ACC112 (cell line): Measurements from ENCODE around the gene PDCL3.
A peak's percentile ranks its signal among the peaks of the same experiment; 100 is the strongest.

Experiments
- H2AFZ ChIP-seq: fragments of 200-600 bp; sonication (generic); one replicate; pipeline ENCODE4 v1.6.0; 2017; ENCODE audit warnings: antibody characterized with exemption, low read length; ENCODE audit not compliant: unreplicated experiment
- H3K27ac ChIP-seq: fragments of 200-600 bp; sonication (generic); 2 replicates; pipeline ENCODE4 v1.5.1; 2014; ENCODE audit warnings: low read depth, mild to moderate bottlenecking, antibody characterized with exemption, low read length, moderate library complexity
- H3K27me3 ChIP-seq: fragments of 200-600 bp; sonication (generic); 2 replicates; pipeline ENCODE4 v1.6.1; 2014; ENCODE audit warnings: mild to moderate bottlenecking, antibody characterized with exemption, low read length, moderate library complexity, mixed read lengths; ENCODE audit not compliant: insufficient read depth
- H3K36me3 ChIP-seq: fragments of 200-600 bp; sonication (generic); 2 replicates; pipeline ENCODE4 v1.6.1; 2016; ENCODE audit warnings: mild to moderate bottlenecking, antibody characterized with exemption, low read length, moderate library complexity, mixed read lengths; ENCODE audit not compliant: insufficient read depth
- H3K4me1 ChIP-seq: fragments of 200-600 bp; sonication (generic); one replicate; pipeline ENCODE4 v1.6.1; 2016; ENCODE audit warnings: low read length, mixed read lengths; ENCODE audit not compliant: insufficient read depth, unreplicated experiment, control insufficient read depth
- H3K4me3 ChIP-seq: fragments of 200-600 bp; sonication (generic); 2 replicates; pipeline ENCODE4 v1.5.1; 2014; ENCODE audit warnings: mild to moderate bottlenecking, low read depth, low read length
- H3K79me2 ChIP-seq: fragments of 200-600 bp; sonication (generic); one replicate; pipeline ENCODE4 v1.6.0; 2016; ENCODE audit warnings: low read length; ENCODE audit not compliant: control insufficient read depth, unreplicated experiment, insufficient read depth

The PDCL3 gene

DNA sequence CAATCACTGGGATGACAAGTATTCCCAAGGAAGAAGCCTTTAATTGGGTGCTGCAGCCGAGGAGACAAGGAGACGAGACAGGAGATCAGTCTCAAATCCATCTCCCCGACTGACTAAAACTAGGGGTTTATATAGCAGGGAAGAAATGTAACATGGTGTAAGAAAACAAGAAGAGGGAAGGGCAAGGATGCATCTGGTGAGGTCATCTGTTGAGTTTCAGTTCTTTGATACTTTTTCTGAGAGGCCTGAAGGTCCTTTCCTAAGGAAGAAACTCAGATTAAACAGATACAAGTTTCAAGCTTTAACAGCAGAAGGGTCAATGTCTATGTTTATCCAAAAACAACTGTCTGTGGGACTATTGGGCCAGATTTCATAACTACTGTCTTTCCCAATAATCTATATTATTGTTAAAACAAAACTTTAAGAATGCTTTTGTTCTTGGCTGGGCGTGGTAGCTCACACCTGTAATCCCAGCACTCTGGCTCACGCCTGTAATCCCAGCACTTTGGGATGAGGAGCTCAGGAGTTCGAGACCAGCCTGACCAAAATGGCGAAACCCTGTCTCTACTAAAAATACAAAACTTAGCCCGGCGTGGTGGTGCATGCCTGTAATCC, 2.5 kb upstream of the PDCL3 start:
- Histone ChIP-seq H3K27me3 (no peaks in the 10 kb centered on the region), H3K79me2 (no peaks in the 10 kb centered on the region), H2AFZ (no peak overlapping the region), H3K4me3 (no peak overlapping the region), H3K36me3 (no peaks in the 10 kb centered on the region), H3K4me1 (peaks cover 11% of the 10 kb centered on the region), H3K27ac (no peak overlapping the region)

GRCh38 chr2:100561191-100561590, 1.6 kb upstream of the PDCL3 start:
- no peaks in the 10 kb centered on the region for H3K79me2 ChIP-seq
- peaks cover 11% of the 10 kb centered on the region for H3K4me1 ChIP-seq
- no peak overlapping the region for H2AFZ ChIP-seq
- H3K27ac ChIP-seq: no peak overlapping the region
- no peak overlapping the region for H3K4me3 ChIP-seq
- H3K36me3 ChIP-seq: no peaks in the 10 kb centered on the region
- H3K27me3 ChIP-seq: no peaks in the 10 kb centered on the region

GRCh38 chr2:100563407-100564247, 834 bp downstream of the PDCL3 start:
- peak overlapping the region; percentile 98 for H2AFZ ChIP-seq
- H3K27me3 ChIP-seq: no peaks in the 10 kb centered on the region
- no peaks in the 10 kb centered on the region for H3K36me3 ChIP-seq
- peak overlapping the region; percentile 99 for H3K4me3 ChIP-seq
- H3K79me2 ChIP-seq: no peaks in the 10 kb centered on the region
- peak overlapping the region; percentile 53; the same call in 1 of the 2 replicates for H3K27ac ChIP-seq
- H3K4me1 ChIP-seq: peaks cover 11% of the 10 kb centered on the region

GRCh38 chr2:100568989-100569388, 6.2 kb downstream of the PDCL3 start:
- H3K36me3 ChIP-seq: 0 out of 2 replicates have a peak, but pooled peaks cover 3% of the 10 kb centered on the region
- no peaks in the 10 kb centered on the region for H3K79me2 ChIP-seq
- H3K27me3 ChIP-seq: no peaks in the 10 kb centered on the region

DNA sequence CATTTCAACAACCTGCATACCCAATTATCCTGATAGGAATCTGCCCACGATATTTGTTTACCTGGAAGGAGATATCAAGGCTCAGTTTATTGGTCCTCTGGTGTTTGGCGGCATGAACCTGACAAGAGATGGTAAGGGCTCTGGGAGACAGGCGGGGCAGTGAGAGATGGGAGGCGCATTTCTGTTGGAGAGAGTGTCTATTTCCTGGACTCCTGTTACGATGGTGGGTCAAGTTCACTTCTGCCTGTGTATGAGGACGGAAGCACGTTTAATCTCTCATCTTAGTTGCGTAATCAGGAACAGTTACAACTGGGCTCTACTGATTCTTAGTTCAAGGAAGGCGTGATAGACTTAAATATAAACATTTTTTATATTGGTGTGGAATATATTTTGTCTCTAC, 8.9 kb downstream of the PDCL3 start:
- Histone ChIP-seq H3K36me3 (0 out of 2 replicates have a peak, but pooled peaks cover 3% of the 10 kb centered on the region), H2AFZ (no peak overlapping the region), H3K79me2 (no peaks in the 10 kb centered on the region), H3K27me3 (no peaks in the 10 kb centered on the region), H3K4me1 (no peaks in the 10 kb centered on the region), H3K4me3 (no peak overlapping the region), H3K27ac (no peak overlapping the region)

More at GRCh38 chr2:100568989-100569388, 6.2 kb downstream of the PDCL3 start:
- Histone ChIP-seq H2AFZ (no peak overlapping the region), H3K4me3 (no peak overlapping the region), H3K4me1 (peaks cover 2% of the 10 kb centered on the region), H3K27ac (no peak overlapping the region)

GRCh38 chr2:100577777-100578176, 15.0 kb downstream of the PDCL3 start:
- H3K27me3 ChIP-seq: no peaks in the 10 kb centered on the region
- no peak overlapping the region for H2AFZ ChIP-seq
- H3K4me3 ChIP-seq: no peak overlapping the region
- H3K4me1 ChIP-seq: no peaks in the 10 kb centered on the region
- no peaks in the 10 kb centered on the region for H3K36me3 ChIP-seq
- no peaks in the 10 kb centered on the region for H3K79me2 ChIP-seq
- no peak overlapping the region for H3K27ac ChIP-seq

DNA sequence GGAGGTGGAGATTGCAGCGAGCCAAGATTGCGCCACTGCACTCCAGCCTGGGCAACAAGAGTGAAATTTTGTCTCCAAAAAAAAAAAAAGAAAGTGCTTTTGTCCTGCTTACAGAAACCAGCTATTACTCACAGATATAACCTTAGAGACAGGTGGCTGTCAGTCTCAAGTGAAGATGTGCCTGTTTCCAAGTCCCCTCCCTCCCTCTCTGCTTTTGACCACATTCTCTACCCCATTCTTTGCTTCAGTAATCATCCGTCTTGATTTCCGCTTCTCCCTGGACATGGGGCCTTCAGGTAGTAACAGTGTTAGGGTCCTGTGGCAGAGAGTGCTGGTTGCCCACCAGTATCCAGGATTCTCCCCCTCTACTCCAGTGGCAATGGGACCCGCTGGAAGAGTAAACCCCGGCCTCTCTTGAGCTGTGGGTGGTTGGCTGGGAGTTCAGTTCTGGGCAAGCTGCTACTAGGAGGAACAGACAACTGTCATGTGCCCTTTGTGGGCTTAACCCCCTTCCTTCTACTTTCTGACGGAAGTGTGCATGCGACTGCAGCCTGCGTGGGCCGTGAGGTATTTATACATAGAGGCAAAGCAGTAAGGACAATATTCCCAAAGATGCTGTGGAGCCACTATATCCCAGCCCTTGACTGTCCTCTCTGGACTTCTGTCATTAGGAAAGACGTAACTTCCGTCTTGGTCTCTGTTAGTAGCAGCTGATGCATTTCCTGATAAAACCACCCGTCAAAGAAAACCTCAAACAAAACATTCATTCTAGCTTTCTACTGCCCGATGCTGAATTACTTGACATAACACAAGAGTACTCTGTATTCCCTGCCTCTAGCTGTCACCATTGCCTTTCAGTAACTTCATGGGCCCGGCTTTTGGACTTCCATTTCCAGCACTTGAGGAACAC, 17.8 kb downstream of the PDCL3 start:
- Histone ChIP-seq H3K27ac (no peak overlapping the region), H2AFZ (no peak overlapping the region), H3K4me3 (no peak overlapping the region), H3K36me3 (no peaks in the 10 kb centered on the region), H3K27me3 (peaks cover 16% of the 10 kb centered on the region; the same call in 1 of the 2 replicates), H3K79me2 (no peaks in the 10 kb centered on the region), H3K4me1 (no peaks in the 10 kb centered on the region)

- H3K4me1 ChIP-seq: no peaks in the 10 kb centered on the region
- H3K27ac ChIP-seq: no peak overlapping the region
- no peaks in the 10 kb centered on the region for H3K79me2 ChIP-seq
- H3K27me3 ChIP-seq: peaks cover 16% of the 10 kb centered on the region; the same call in 1 of the 2 replicates
- H2AFZ ChIP-seq: no peak overlapping the region
- H3K4me3 ChIP-seq: no peak overlapping the region
- H3K36me3 ChIP-seq: no peaks in the 10 kb centered on the region
These were observed 18.5 kb downstream of the PDCL3 start for GRCh38 chr2:100581277-100581612.

- Histone ChIP-seq H3K36me3 (no peaks in the 10 kb centered on the region), H3K4me1 (peaks cover 9% of the 10 kb centered on the region)
These were observed 22.0 kb downstream of the PDCL3 start for GRCh38 chr2:100584816-100585215.

GRCh38 chr2:100588071-100588786, 25.4 kb downstream of the PDCL3 start:
- Histone ChIP-seq H3K4me3 (no peak overlapping the region), H2AFZ (no peak overlapping the region), H3K36me3 (no peaks in the 10 kb centered on the region), H3K4me1 (peaks cover 9% of the 10 kb centered on the region), H3K27ac (no peak overlapping the region), H3K27me3 (peaks cover 16% of the 10 kb centered on the region; the same call in 1 of the 2 replicates), H3K79me2 (no peaks in the 10 kb centered on the region)

More at GRCh38 chr2:100584816-100585215, 22.0 kb downstream of the PDCL3 start:
- Histone ChIP-seq H3K27me3 (peaks cover 16% of the 10 kb centered on the region; the same call in 1 of the 2 replicates), H2AFZ (no peak overlapping the region), H3K79me2 (no peaks in the 10 kb centered on the region), H3K4me3 (no peak overlapping the region), H3K27ac (no peak overlapping the region)
